Neural cell (in vitro differentiated cells): ENCODE measurements around the gene ERBB4. TPM values are rescaled to one million over a fixed set of nuclear protein-coding genes. Genes with fewer than 3 reads are reported as not detected.

Experiments used
- H2AFZ ChIP-seq: fragments of 200-600, 300-800 bp; sonication (generic), shearing (Covaris generic); 2 replicates; pipeline ENCODE4 v1.6.0; 2014; ENCODE audit warnings: low read depth, mild to moderate bottlenecking, antibody characterized with exemption, low read length, moderate library complexity
- H3F3A ChIP-seq: fragments of 200-600 bp; shearing (Covaris generic); 2 replicates; pipeline ENCODE4 v1.6.1; 2016; ENCODE audit warnings: mild to moderate bottlenecking, moderate library complexity, mixed read lengths, antibody characterized with exemption, low read length; ENCODE audit not compliant: insufficient read depth, poor library complexity, severe bottlenecking
- H3K27ac ChIP-seq: fragments of 200-600, 300-800 bp; sonication (generic), shearing (Covaris generic); 2 replicates; pipeline ENCODE4 v1.5.1; 2014; ENCODE audit warnings: mild to moderate bottlenecking, low read length, moderate library complexity
- H3K27me3 ChIP-seq: fragments of 300-800, 200-600 bp; sonication (generic), shearing (Covaris generic); 2 replicates; pipeline ENCODE4 v1.6.0; 2014; ENCODE audit warnings: mild to moderate bottlenecking, low read depth, low read length, moderate library complexity; ENCODE audit not compliant: insufficient read depth
- H3K36me3 ChIP-seq: fragments of 300-800, 200-600 bp; sonication (generic), shearing (Covaris generic); 2 replicates; pipeline ENCODE4 v1.5.1; 2014; ENCODE audit warnings: mild to moderate bottlenecking, antibody characterized with exemption, low read length, moderate library complexity; ENCODE audit not compliant: insufficient read depth
- H3K4me2 ChIP-seq: fragments of 300-800, 200-600 bp; sonication (generic), shearing (Covaris generic); 2 replicates; pipeline ENCODE4 v1.6.0; 2014; ENCODE audit warnings: mild to moderate bottlenecking, low read length
- H3K4me3 ChIP-seq: fragments of 300-800, 200-600 bp; sonication (generic), shearing (Covaris generic); 2 replicates; pipeline ENCODE4 v1.5.1; 2014; ENCODE audit warnings: mild to moderate bottlenecking, low read length, moderate library complexity
- H3K79me2 ChIP-seq: fragments of 200-600 bp; shearing (Covaris generic); replicated peaks from 2 replicates; pipeline ENCODE4 v1.6.0; 2014; ENCODE audit warnings: mild to moderate bottlenecking, low read length, moderate library complexity; ENCODE audit not compliant: insufficient read depth
- H3K9ac ChIP-seq: fragments of 300-800, 200-600 bp; sonication (generic), shearing (Covaris generic); 2 replicates; pipeline ENCODE4 v1.6.1; 2016; ENCODE audit warnings: mild to moderate bottlenecking, low read length, mixed read lengths
- H3K9me2 ChIP-seq: fragments of 200-600 bp; shearing (Covaris generic); 2 replicates; pipeline ENCODE4 v1.6.1; 2016; ENCODE audit warnings: mild to moderate bottlenecking, low read length, mixed read lengths; ENCODE audit not compliant: insufficient read depth
- H3K9me3 ChIP-seq: fragments of 200-600, 300-800 bp; sonication (generic), shearing (Covaris generic); 2 replicates; pipeline ENCODE4 v1.6.1; 2016; ENCODE audit warnings: mild to moderate bottlenecking, mixed run types, low read length, moderate library complexity, mixed read lengths
- H4K20me1 ChIP-seq: fragments of 200-600 bp; shearing (Covaris generic); 2 replicates; pipeline ENCODE4 v1.6.1; 2016; ENCODE audit warnings: mild to moderate bottlenecking, mixed run types; ENCODE audit not compliant: insufficient read depth
- EP300 ChIP-seq: fragments of 450-650 bp; conservative IDR thresholded peaks from 2 replicates; pipeline ENCODE4 v1.6.1; 2014; ENCODE audit warnings: antibody characterized with exemption, mild to moderate bottlenecking, moderate library complexity; ENCODE audit not compliant: poor library complexity, severe bottlenecking
- EZH2 ChIP-seq: fragments of 200-600, 300-800 bp; shearing (Covaris generic), sonication (generic); IDR thresholded peaks from 2 replicates; pipeline ENCODE4 v1.6.1; 2014; ENCODE audit warnings: antibody characterized with exemption, low read length, borderline replicate concordance, mild to moderate bottlenecking; ENCODE audit not compliant: insufficient read depth, poor library complexity, severe bottlenecking
- MXI1 ChIP-seq: fragments of 450-650 bp; conservative IDR thresholded peaks from 2 replicates; pipeline ENCODE4 v1.6.1; 2014; ENCODE audit warnings: antibody characterized with exemption, mild to moderate bottlenecking; ENCODE audit not compliant: poor library complexity, severe bottlenecking
- POLR2AphosphoS5 ChIP-seq: IDR thresholded peaks from 2 replicates; pipeline ENCODE4 v1.6.1; 2012
- RAD21 ChIP-seq: fragments of 450-650 bp; conservative IDR thresholded peaks from 2 replicates; pipeline ENCODE4 v1.6.1; 2014; ENCODE audit warnings: antibody characterized with exemption, mild to moderate bottlenecking, moderate library complexity
- SMC3 ChIP-seq: fragments of 450-650 bp; conservative IDR thresholded peaks from 2 replicates; pipeline ENCODE4 v1.6.1; 2014; ENCODE audit warnings: antibody characterized with exemption, mild to moderate bottlenecking, moderate library complexity; ENCODE audit not compliant: poor library complexity
- TAF1 ChIP-seq: IDR thresholded peaks from 2 replicates; pipeline ENCODE4 v1.6.1; 2012; ENCODE audit warnings: low read depth
- polyA plus RNA-seq: library from polyadenylated mRNA; depleted of rRNA; stranded (reverse); fragments of >200 nt; gene quantifications from 2 replicates; pipeline ENCODE4 v1.2.3, GENCODE V29; 2014
- TF ChIP-seq, protein P1 (sequence below): IDR thresholded peaks from 2 replicates; pipeline ENCODE4 v1.6.1; 2012; ENCODE audit warnings: borderline replicate concordance
- TF ChIP-seq, protein P2 (sequence below): fragments of 450-650 bp; IDR thresholded peaks from 2 replicates; pipeline ENCODE4 v1.5.1; 2014; ENCODE audit warnings: antibody characterized with exemption, mild to moderate bottlenecking, moderate library complexity; ENCODE audit not compliant: poor library complexity, severe bottlenecking

ERBB4 gene
- polyA plus RNA-seq, 1 donor from 2014 or later, result 0.69 TPM

DNA sequence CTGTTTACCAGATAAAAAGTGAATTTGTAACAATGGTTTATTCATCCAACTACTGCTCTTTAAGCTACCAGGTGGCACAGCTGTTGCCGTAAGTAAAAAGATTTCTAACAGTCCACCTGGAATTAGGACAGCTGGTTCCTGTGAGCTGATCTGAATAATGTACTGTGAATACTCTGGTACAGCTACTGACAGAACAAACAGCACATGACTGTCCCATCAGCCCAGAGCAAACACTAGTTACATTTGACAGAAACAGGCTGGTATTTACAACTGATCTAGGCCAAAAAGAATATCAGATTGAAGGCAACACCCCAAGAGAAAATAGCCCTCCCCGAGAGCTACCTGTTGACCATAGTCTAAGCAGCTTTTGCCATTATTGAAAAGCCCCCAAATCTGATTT is 1141.8 kb downstream of the ERBB4 start:
- Histone ChIP-seq H3K4me3 (no peak overlapping the region), H3K27ac (no peak overlapping the region), H3K79me2 (no peaks in the 10 kb centered on the region), H3K9me3 (no peaks in the 10 kb centered on the region), H3K4me2 (no peak overlapping the region), H4K20me1 (no peaks in the 10 kb centered on the region), H3K36me3 (no peaks in the 10 kb centered on the region), H3K27me3 (no peaks in the 10 kb centered on the region), H3K9ac (no peak overlapping the region), H3F3A (no peaks in the 10 kb centered on the region), H3K9me2 (no peaks in the 10 kb centered on the region), H2AFZ (no peak overlapping the region)
- TF ChIP-seq POLR2AphosphoS5 (no peak), MXI1 (no peak), RAD21 (no peak), SMC3 (no peak), EZH2 (no peak), TAF1 (no peak), EP300 (no peak)
- TF ChIP-seq, protein P1, sequence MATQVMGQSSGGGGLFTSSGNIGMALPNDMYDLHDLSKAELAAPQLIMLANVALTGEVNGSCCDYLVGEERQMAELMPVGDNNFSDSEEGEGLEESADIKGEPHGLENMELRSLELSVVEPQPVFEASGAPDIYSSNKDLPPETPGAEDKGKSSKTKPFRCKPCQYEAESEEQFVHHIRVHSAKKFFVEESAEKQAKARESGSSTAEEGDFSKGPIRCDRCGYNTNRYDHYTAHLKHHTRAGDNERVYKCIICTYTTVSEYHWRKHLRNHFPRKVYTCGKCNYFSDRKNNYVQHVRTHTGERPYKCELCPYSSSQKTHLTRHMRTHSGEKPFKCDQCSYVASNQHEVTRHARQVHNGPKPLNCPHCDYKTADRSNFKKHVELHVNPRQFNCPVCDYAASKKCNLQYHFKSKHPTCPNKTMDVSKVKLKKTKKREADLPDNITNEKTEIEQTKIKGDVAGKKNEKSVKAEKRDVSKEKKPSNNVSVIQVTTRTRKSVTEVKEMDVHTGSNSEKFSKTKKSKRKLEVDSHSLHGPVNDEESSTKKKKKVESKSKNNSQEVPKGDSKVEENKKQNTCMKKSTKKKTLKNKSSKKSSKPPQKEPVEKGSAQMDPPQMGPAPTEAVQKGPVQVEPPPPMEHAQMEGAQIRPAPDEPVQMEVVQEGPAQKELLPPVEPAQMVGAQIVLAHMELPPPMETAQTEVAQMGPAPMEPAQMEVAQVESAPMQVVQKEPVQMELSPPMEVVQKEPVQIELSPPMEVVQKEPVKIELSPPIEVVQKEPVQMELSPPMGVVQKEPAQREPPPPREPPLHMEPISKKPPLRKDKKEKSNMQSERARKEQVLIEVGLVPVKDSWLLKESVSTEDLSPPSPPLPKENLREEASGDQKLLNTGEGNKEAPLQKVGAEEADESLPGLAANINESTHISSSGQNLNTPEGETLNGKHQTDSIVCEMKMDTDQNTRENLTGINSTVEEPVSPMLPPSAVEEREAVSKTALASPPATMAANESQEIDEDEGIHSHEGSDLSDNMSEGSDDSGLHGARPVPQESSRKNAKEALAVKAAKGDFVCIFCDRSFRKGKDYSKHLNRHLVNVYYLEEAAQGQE, result no peak

DNA sequence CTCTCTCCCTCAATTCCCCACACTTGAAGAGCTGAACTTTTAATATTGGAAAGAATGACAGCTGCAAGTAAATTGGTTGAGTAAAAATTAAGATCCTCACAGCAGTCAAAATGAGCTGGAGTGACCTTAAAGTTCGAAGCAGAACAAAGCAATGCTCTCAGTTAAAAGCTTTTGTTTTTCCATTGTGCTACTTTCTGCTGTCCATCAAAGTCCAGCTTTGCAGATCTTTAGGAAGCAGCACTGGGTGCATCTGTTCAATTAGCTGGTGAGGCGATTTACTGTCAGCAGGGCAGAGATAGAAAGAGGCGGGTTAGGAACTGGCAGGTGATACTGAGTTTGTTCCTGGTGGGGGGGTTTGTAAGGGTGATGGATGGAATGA is 1147.4 kb downstream of the ERBB4 start:
- H2AFZ ChIP-seq, result no peak overlapping the region
- H3K4me2 ChIP-seq, result no peak overlapping the region
- H3K4me3 ChIP-seq, result no peak overlapping the region
- H3F3A ChIP-seq, result no peaks in the 10 kb centered on the region
- no peaks in the 10 kb centered on the region for H3K9me3 ChIP-seq
- no peak overlapping the region for H3K27ac ChIP-seq
- no peaks in the 10 kb centered on the region for H3K27me3 ChIP-seq
- no peaks in the 10 kb centered on the region for H3K79me2 ChIP-seq
- no peaks in the 10 kb centered on the region for H4K20me1 ChIP-seq
- H3K9ac ChIP-seq, result no peak overlapping the region
- no peaks in the 10 kb centered on the region for H3K9me2 ChIP-seq
- H3K36me3 ChIP-seq, result no peaks in the 10 kb centered on the region
- TF ChIP-seq SMC3, result no peak
- no peak for TF ChIP-seq EP300
- no peak for TF ChIP-seq MXI1
- TF ChIP-seq POLR2AphosphoS5, result no peak
- TF ChIP-seq, protein P2, sequence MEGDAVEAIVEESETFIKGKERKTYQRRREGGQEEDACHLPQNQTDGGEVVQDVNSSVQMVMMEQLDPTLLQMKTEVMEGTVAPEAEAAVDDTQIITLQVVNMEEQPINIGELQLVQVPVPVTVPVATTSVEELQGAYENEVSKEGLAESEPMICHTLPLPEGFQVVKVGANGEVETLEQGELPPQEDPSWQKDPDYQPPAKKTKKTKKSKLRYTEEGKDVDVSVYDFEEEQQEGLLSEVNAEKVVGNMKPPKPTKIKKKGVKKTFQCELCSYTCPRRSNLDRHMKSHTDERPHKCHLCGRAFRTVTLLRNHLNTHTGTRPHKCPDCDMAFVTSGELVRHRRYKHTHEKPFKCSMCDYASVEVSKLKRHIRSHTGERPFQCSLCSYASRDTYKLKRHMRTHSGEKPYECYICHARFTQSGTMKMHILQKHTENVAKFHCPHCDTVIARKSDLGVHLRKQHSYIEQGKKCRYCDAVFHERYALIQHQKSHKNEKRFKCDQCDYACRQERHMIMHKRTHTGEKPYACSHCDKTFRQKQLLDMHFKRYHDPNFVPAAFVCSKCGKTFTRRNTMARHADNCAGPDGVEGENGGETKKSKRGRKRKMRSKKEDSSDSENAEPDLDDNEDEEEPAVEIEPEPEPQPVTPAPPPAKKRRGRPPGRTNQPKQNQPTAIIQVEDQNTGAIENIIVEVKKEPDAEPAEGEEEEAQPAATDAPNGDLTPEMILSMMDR, result no peak
- TF ChIP-seq EZH2, result no peak
- TF ChIP-seq TAF1, result no peak
- TF ChIP-seq, protein P1, result no peak
- TF ChIP-seq RAD21, result no peak
